SK-N-SH treated with all-trans-retinoic acid at 6 μM for 48 hours (cell line): Measurements from ENCODE around the gene AMN.
"Not testable (repeated sequence)": the region's sequence is repeated elsewhere in the genome, so short reads cannot be mapped to it uniquely, and the experiment has no call there.

Experiments
- ARNTL ChIP-seq: fragments of 450-650 bp; formaldehyde crosslinking; IDR thresholded peaks from 2 replicates; pipeline ENCODE4 v1.5.0; 2020; ENCODE audit warnings: low read depth, mild to moderate bottlenecking, moderate library complexity, borderline replicate concordance
- CREB5 ChIP-seq: fragments of 250-450 bp; sonication (Bioruptor Pico); IDR thresholded peaks from 2 replicates; pipeline ENCODE4 v1.5.1; 2020; ENCODE audit warnings: low read depth, mild to moderate bottlenecking, moderate library complexity
- CSDC2 ChIP-seq: fragments of 250-450 bp; sonication (Bioruptor Pico); IDR thresholded peaks from 2 replicates; pipeline ENCODE4 v1.5.0; 2020; ENCODE audit warnings: mild to moderate bottlenecking, moderate library complexity
- PATZ1 ChIP-seq: fragments of 250-450 bp; sonication (Bioruptor Pico); IDR thresholded peaks from 2 replicates; pipeline ENCODE4 v1.8.0; 2020; ENCODE audit warnings: mild to moderate bottlenecking, moderate library complexity, borderline replicate concordance
- PPARA ChIP-seq: fragments of 250-450 bp; sonication (Bioruptor Pico); IDR thresholded peaks from 2 replicates; pipeline ENCODE4 v1.5.0; 2020; ENCODE audit warnings: mild to moderate bottlenecking, borderline replicate concordance
- TOX ChIP-seq: fragments of 250-450 bp; sonication (Bioruptor Pico); IDR thresholded peaks from 2 replicates; pipeline ENCODE4 v1.8.0; 2021; ENCODE audit warnings: mild to moderate bottlenecking, moderate library complexity, borderline replicate concordance
- ZFP3 ChIP-seq: fragments of 250-450 bp; sonication (Bioruptor Pico); IDR thresholded peaks from 2 replicates; pipeline ENCODE4 v1.5.0; 2020; ENCODE audit warnings: mild to moderate bottlenecking, moderate library complexity
- ZFP30 ChIP-seq: fragments of 450-650 bp; formaldehyde crosslinking; IDR thresholded peaks from 2 replicates; pipeline ENCODE4 v1.5.0; 2022; ENCODE audit warnings: mild to moderate bottlenecking, moderate library complexity
- ZNF8 ChIP-seq: fragments of 450-650 bp; formaldehyde crosslinking; IDR thresholded peaks from 2 replicates; pipeline ENCODE4 v1.5.0; 2020; ENCODE audit warnings: mild to moderate bottlenecking, moderate library complexity
- TF ChIP-seq, protein P1 (sequence below): fragments of 250-450 bp; sonication (Bioruptor Pico); IDR thresholded peaks from 2 replicates; pipeline ENCODE4 v1.5.1; 2021; ENCODE audit warnings: mild to moderate bottlenecking, moderate library complexity
- TF ChIP-seq, protein P2 (sequence below): fragments of 250-450 bp; sonication (Bioruptor Pico); IDR thresholded peaks from 2 replicates; pipeline ENCODE4 v1.8.0; 2021; ENCODE audit warnings: low read depth, mild to moderate bottlenecking, moderate library complexity, borderline replicate concordance

GRCh38 chr14:102926840-102927239, 4.4 kb downstream of the AMN start:
- TF ChIP-seq CREB5 (CRISPR knock-in tag); ZFP3 (CRISPR knock-in tag); TOX (CRISPR knock-in tag); ARNTL (CRISPR knock-in tag); CSDC2 (CRISPR knock-in tag); PPARA (CRISPR knock-in tag); ZNF8; PATZ1 (CRISPR knock-in tag); ZFP30 (CRISPR knock-in tag): not testable (repeated sequence)
- TF ChIP-seq, protein P1, sequence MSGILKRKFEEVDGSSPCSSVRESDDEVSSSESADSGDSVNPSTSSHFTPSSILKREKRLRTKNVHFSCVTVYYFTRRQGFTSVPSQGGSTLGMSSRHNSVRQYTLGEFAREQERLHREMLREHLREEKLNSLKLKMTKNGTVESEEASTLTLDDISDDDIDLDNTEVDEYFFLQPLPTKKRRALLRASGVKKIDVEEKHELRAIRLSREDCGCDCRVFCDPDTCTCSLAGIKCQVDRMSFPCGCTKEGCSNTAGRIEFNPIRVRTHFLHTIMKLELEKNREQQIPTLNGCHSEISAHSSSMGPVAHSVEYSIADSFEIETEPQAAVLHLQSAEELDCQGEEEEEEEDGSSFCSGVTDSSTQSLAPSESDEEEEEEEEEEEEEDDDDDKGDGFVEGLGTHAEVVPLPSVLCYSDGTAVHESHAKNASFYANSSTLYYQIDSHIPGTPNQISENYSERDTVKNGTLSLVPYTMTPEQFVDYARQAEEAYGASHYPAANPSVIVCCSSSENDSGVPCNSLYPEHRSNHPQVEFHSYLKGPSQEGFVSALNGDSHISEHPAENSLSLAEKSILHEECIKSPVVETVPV (CRISPR knock-in tag): not testable (repeated sequence)
- TF ChIP-seq, protein P2, sequence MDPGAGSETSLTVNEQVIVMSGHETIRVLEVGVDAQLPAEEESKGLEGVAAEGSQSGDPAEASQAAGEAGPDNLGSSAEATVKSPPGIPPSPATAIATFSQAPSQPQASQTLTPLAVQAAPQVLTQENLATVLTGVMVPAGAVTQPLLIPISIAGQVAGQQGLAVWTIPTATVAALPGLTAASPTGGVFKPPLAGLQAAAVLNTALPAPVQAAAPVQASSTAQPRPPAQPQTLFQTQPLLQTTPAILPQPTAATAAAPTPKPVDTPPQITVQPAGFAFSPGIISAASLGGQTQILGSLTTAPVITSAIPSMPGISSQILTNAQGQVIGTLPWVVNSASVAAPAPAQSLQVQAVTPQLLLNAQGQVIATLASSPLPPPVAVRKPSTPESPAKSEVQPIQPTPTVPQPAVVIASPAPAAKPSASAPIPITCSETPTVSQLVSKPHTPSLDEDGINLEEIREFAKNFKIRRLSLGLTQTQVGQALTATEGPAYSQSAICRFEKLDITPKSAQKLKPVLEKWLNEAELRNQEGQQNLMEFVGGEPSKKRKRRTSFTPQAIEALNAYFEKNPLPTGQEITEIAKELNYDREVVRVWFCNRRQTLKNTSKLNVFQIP (CRISPR knock-in tag): not testable (repeated sequence)
